K562 (cell line): Measurements from ENCODE around the gene ZBTB7A. TPM values are rescaled to one million over a fixed set of nuclear protein-coding genes. Genes with fewer than 3 reads are reported as not detected.

Source experiments
- ADNP ChIP-seq: fragments of 200-800 bp; sonication (Bioruptor generic); IDR thresholded peaks from 2 replicates; pipeline ENCODE4 v1.6.1; 2016; ENCODE audit warnings: missing genetic modification characterization, missing compliant biosample characterization
- ARID4B ChIP-seq: sonication (generic); formaldehyde crosslinking; IDR thresholded peaks from 2 replicates; pipeline ENCODE4 v1.8.0; 2022; ENCODE audit warnings: mild to moderate bottlenecking, missing genetic modification reagents
- ATF4 ChIP-seq: fragments of 450-650 bp; formaldehyde crosslinking; IDR thresholded peaks from 2 replicates; pipeline ENCODE4 v1.4.0; 2022; ENCODE audit warnings: mild to moderate bottlenecking, moderate library complexity
- BCOR ChIP-seq: fragments of 450-650 bp; IDR thresholded peaks from 2 replicates; pipeline ENCODE4 v1.6.1; 2016
- CBX3 ChIP-seq, 2 experiments: IDR thresholded peaks; 1 replicate in 1 of 2; 2 replicates in 1 of 2; pipeline ENCODE4 v1.6.1; 2012; ENCODE audit warnings: inconsistent platforms in 2 of 2, low read length in 2 of 2, borderline replicate concordance in 1 of 2, control low read depth in 1 of 2
- ETV5 ChIP-seq: sonication (generic); formaldehyde crosslinking; IDR thresholded peaks from 2 replicates; pipeline ENCODE4 v1.4.0; 2020; ENCODE audit warnings: low read depth, mild to moderate bottlenecking, missing genetic modification reagents
- GTF2F1 ChIP-seq: IDR thresholded peaks from 2 replicates; pipeline ENCODE4 v1.6.1; 2011; ENCODE audit warnings: low read depth, low read length, improper control_type of control experiment
- HSF4 ChIP-seq: fragments of 250-450 bp; sonication (Bioruptor Pico); IDR thresholded peaks from 2 replicates; pipeline ENCODE4 v2.1.2; 2022; ENCODE audit warnings: mild to moderate bottlenecking, moderate library complexity, borderline replicate concordance
- JUND ChIP-seq, 2 experiments: IDR thresholded peaks; 2 replicates in 1 of 2; 3 replicates in 1 of 2; pipeline ENCODE4 v1.6.1; 2011; ENCODE audit warnings: borderline replicate concordance in 2 of 2, low read depth in 2 of 2, low read length in 2 of 2, improper control_type of control experiment in 1 of 2, missing biosample characterization in 1 of 2, missing genetic modification characterization in 1 of 2, missing genetic modification reagents in 1 of 2
- MXI1 ChIP-seq: IDR thresholded peaks from 2 replicates; pipeline ENCODE4 v1.6.1; 2011; ENCODE audit warnings: low read depth, mild to moderate bottlenecking, improper control_type of control experiment, low read length
- PRDM10 ChIP-seq: fragments of 450-650 bp; IDR thresholded peaks from 2 replicates; pipeline ENCODE4 v1.6.1; 2018; ENCODE audit not compliant: partially characterized antibody
- SMARCA5 ChIP-seq: fragments of 450-650 bp; IDR thresholded peaks from 2 replicates; pipeline ENCODE4 v1.6.1; 2016
- TAL1 ChIP-seq: fragments of 450-650 bp; IDR thresholded peaks from 2 replicates; pipeline ENCODE4 v1.6.1; 2016; ENCODE audit warnings: mild to moderate bottlenecking
- ZFP36 ChIP-seq: fragments of 150-350 bp; IDR thresholded peaks from 2 replicates; pipeline ENCODE4 v1.6.1; 2018; ENCODE audit warnings: low read length, low read depth; ENCODE audit not compliant: partially characterized antibody
- polyA plus RNA-seq, 8 experiments: library from polyadenylated mRNA; depleted of rRNA in 4 of 8; stranded (reverse) in 5 of 8; unstranded in 3 of 8; fragments of >200 nt; fragmentation: Nextera tagmentation in 2 of 8; fragmentation: Illumina TruSeq in 1 of 8; extraction: Ambion mirVana in 2 of 8; extraction: Trizol in 1 of 8; gene quantifications; 2 replicates each; pipeline versions ENCODE4 v1.2.1 to v1.2.3, GENCODE V29; 2011 to 2014; ENCODE audit warnings: inconsistent platforms in 1 of 8, missing spikeins in 1 of 8
- total RNA-seq, 7 experiments: library from RNA; depleted of rRNA in 6 of 7; stranded (reverse); fragments of >200 nt in 6 of 7; fragmentation: Illumina TruSeq in 2 of 7; extraction: Trizol in 2 of 7; gene quantifications; 2 replicates each; pipeline versions ENCODE4 v1.2.1 to v1.2.3, GENCODE V29; 2011 to 2021; ENCODE audit warnings: low replicate concordance in 1 of 7

Gene ZBTB7A
- total and polyA plus RNA-seq, 9 of the 15 experiments (the other 6 are each of a cell fraction or from before 2014, with no cell fraction given) = 0.11 to 34.0 (median 4.6) TPM

GRCh38 chr19:4069331-4069959, 2.7 kb upstream of the ZBTB7A start (continued):
- TF ChIP-seq HSF4 (no peak), TAL1 (no peak), ETV5 (CRISPR knock-in tag) (no peak), ATF4 (CRISPR knock-in tag) (no peak), ARID4B (0 out of 2 replicates have a peak, but pooled peaks have one; percentile 22), PRDM10 (no peak), SMARCA5 (peak; percentile 77; the same call in 1 of the 2 replicates), MXI1 (no peak), ZFP36 (peak; percentile 97), CBX3 (IDR thresholded peaks at IDR 0.05; ENCODE audit: borderline replicate concordance in 1 of 2, low read length in 2 of 2) (0 out of 3 replicates have a peak, but pooled peaks of 1 of the 2 experiments have one; percentile 57), ADNP (tag) (peak; percentile 98), BCOR (peak; percentile 99), GTF2F1 (no peak), JUND (IDR thresholded peaks at IDR 0.05; ENCODE audit: borderline replicate concordance, low read depth, low read length) (no peak), JUND (tag; IDR thresholded peaks at IDR 0.05; ENCODE audit: borderline replicate concordance, low read depth, low read length) (no peak)
